Stimulated activated CD8-positive, alpha-beta memory T cell treated with anti-CD3 and anti-CD28 coated beads, Interleukin-7, amount 100 ng/mL, for 4 hours (primary cell): Measurements from ENCODE around the gene GGTLC2.
"Not testable (repeated sequence)": the region's sequence is repeated elsewhere in the genome, so short reads cannot be mapped to it uniquely, and the experiment has no call there.

Source experiments
- DNase-seq, 2 donors: peaks; one replicate each; pipeline ENCODE4 v3.0.0-alpha.2; 2020; ENCODE audit warnings: low read depth in 2 of 2

GGTLC2 gene

GRCh38 chr22:22667966-22668880, 23.8 kb downstream of the GGTLC2 start:
- no peak for DNase-seq

- DNase-seq, result no peak
Observed at GRCh38 chr22:22669093-22669492, 24.7 kb downstream of the GGTLC2 start.

GRCh38 chr22:22670076-22670795, 25.8 kb downstream of the GGTLC2 start:
- DNase-seq, result no peak

GRCh38 chr22:22671506-22671905, 27.1 kb downstream of the GGTLC2 start:
- DNase-seq, result no peak

GRCh38 chr22:22673099-22673498, 28.7 kb downstream of the GGTLC2 start:
- no peak for DNase-seq

GRCh38 chr22:22673628-22674027, 29.2 kb downstream of the GGTLC2 start:
- DNase-seq, result no peak

- DNase-seq, result no peak
Observed at GRCh38 chr22:22674467-22674866, 30.1 kb downstream of the GGTLC2 start.

- no peak for DNase-seq
Observed at GRCh38 chr22:22678970-22679369, 34.6 kb downstream of the GGTLC2 start.

GRCh38 chr22:22680396-22680795, 36.0 kb downstream of the GGTLC2 start:
- DNase-seq, result no peak

GRCh38 chr22:22681221-22681739, 36.9 kb downstream of the GGTLC2 start:
- no peak for DNase-seq

- DNase-seq, result no peak
Observed at GRCh38 chr22:22682196-22682595, 37.8 kb downstream of the GGTLC2 start.

GRCh38 chr22:22682807-22683667, 38.6 kb downstream of the GGTLC2 start:
- DNase-seq, result no peak

- no peak for DNase-seq
Observed at GRCh38 chr22:22683668-22684361, 39.4 kb downstream of the GGTLC2 start.

- no peak for DNase-seq
Observed at GRCh38 chr22:22684580-22685561, 40.5 kb downstream of the GGTLC2 start.

- no peak for DNase-seq
Observed at GRCh38 chr22:22685586-22685985, 41.2 kb downstream of the GGTLC2 start.

- DNase-seq, result not testable (repeated sequence)
Observed at GRCh38 chr22:22686202-22687115, 42.0 kb downstream of the GGTLC2 start.

GRCh38 chr22:22687638-22688500, 43.5 kb downstream of the GGTLC2 start:
- no peak for DNase-seq
